Activated T-cell treated with anti-CD3 and anti-CD28 coated beads, Interleukin-2, amount 50 U/mL, for 72 hours (primary cell): ENCODE results near the gene SLC16A9. TPM values are rescaled to one million over a fixed set of nuclear protein-coding genes. Genes with fewer than 3 reads are reported as not detected.
"Not testable (repeated sequence)": the region's sequence is repeated elsewhere in the genome, so short reads cannot be mapped to it uniquely, and the experiment has no call there.

Experiments
- ATAC-seq, 2 donors: fragments of 150-1000 bp; cut with Tn5 transposase; replicated peaks in 1 of 2; 2 replicates each; pipeline ENCODE4 v1.10.0; 2021; ENCODE audit warnings: moderate library complexity in 2 of 2, mild to moderate bottlenecking in 1 of 2
- DNase-seq, 2 donors: peaks; one replicate each; pipeline ENCODE4 v3.0.0; 2021 to 2022; ENCODE audit warnings: mixed read lengths in 1 of 2
- H3K27ac Mint-ChIP-seq: one replicate; pipeline ENCODE4 v1.8.0; 2022; ENCODE audit warnings: mild to moderate bottlenecking, moderate library complexity, mixed read lengths
- H3K27me3 Mint-ChIP-seq: one replicate; pipeline ENCODE4 v1.8.0; 2022; ENCODE audit warnings: low read depth, mixed read lengths
- H3K36me3 Mint-ChIP-seq, 2 donors: one replicate each; pipeline ENCODE4 v1.8.0; 2022; ENCODE audit warnings: mixed read lengths in 2 of 2, mild to moderate bottlenecking in 1 of 2; ENCODE audit not compliant: insufficient read depth in 2 of 2
- H3K4me1 Mint-ChIP-seq: one replicate; pipeline ENCODE4 v1.8.0; 2022; ENCODE audit warnings: low read depth, mixed read lengths
- H3K4me3 Mint-ChIP-seq, 2 donors: one replicate each; pipeline ENCODE4 v1.8.0; 2022; ENCODE audit warnings: mild to moderate bottlenecking in 2 of 2, mixed read lengths in 2 of 2, moderate library complexity in 2 of 2
- H3K9me3 Mint-ChIP-seq, 2 donors: one replicate each; pipeline ENCODE4 v1.8.0; 2022; ENCODE audit warnings: mixed read lengths in 2 of 2
- total RNA-seq, 2 donors: library from RNA; stranded (reverse); gene quantifications; one replicate each; pipeline ENCODE4 v1.2.3, GENCODE V29; 2022

Gene SLC16A9, protein sequence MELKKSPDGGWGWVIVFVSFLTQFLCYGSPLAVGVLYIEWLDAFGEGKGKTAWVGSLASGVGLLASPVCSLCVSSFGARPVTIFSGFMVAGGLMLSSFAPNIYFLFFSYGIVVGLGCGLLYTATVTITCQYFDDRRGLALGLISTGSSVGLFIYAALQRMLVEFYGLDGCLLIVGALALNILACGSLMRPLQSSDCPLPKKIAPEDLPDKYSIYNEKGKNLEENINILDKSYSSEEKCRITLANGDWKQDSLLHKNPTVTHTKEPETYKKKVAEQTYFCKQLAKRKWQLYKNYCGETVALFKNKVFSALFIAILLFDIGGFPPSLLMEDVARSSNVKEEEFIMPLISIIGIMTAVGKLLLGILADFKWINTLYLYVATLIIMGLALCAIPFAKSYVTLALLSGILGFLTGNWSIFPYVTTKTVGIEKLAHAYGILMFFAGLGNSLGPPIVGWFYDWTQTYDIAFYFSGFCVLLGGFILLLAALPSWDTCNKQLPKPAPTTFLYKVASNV
- total RNA-seq = under 1 TPM; 0.14 to 0.19 TPM

DNA sequence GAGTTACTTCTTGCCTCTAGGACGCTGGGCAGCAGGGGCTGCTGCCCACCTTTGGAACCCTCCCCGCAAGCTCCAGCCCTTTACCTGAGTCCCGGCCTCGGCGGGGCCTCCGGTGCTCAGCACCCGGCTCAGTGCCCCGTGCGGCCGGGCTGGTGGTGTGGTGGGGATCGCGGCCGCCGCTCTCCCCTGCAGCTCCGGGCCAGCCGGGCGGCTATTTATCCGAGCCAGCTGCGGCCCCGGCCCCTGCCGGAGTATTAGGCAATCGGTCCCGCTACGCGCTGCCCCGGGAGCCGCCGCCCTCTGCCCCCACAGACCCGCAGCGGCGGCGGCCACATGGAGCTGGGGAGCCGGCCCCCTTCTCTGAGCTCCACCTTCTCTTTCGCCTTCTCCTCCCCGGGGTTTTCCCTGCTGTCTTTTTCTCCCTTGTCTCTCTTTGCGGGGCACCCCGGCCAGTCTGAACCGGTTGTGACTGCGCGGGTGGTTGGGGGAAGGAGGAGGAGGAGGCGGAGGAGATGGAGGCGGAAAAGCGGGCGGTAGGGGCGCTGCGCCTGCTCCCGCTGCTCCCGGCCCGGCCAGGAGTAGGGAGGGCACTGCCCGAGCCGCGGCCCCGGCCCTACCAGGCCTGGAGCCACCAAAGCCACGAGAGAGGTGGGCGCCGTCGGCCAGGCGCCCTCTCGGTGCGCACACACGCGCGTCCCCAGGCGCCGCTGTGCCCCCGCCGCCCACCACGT is at the start of gene SLC16A9:
Gene SLC16A9, minus strand, starts transcription at position 456 of the 731 bp plus-strand sequence. CDS start 25,559 bp downstream, outside the sequence.
- DNase-seq (peak; percentile 50 to 55), ATAC-seq (peak; percentile 82 to 84)
- Mint-ChIP-seq H3K27ac (no peak within 1 kb of the TSS), H3K4me3 (peak within 1 kb of the TSS; percentile 82 to 84), H3K27me3 (peaks cover 75% of the 10 kb centered on the region), H3K4me1 (no peaks in the 10 kb centered on the region), H3K36me3 (no peaks in the 10 kb centered on the region), H3K9me3 (no peaks in the 10 kb centered on the region)

DNA sequence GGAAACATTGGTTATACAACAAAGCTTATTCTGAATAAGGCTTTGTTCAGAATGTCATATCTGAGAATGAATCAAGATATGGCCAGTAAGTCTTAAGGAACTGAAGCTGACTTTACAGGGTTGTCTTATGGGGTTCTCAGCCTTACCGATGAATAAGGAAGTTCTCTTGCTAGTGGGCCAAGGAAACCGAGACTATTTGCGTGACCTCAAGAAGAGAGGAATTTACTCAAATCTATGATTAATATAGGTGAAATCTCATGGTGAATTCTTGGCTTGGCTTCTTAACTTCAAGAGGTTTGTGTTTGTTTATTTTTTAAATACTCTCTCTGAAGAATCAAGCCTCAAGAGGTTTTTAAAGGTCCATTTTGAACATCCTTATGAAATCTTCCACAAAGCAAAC is 48.3 kb upstream of the SLC16A9 start:
- Mint-ChIP-seq H3K36me3 (peaks cover 0 to 3% of the 10 kb centered on the region in 2 donors), H3K9me3 (peaks cover 0 to 3% of the 10 kb centered on the region in 2 donors), H3K27ac (no peak overlapping the region), H3K4me3 (no peak overlapping the region), H3K4me1 (no peaks in the 10 kb centered on the region), H3K27me3 (peaks cover 5% of the 10 kb centered on the region)
- ATAC-seq (no peak), DNase-seq (no peak)

DNA sequence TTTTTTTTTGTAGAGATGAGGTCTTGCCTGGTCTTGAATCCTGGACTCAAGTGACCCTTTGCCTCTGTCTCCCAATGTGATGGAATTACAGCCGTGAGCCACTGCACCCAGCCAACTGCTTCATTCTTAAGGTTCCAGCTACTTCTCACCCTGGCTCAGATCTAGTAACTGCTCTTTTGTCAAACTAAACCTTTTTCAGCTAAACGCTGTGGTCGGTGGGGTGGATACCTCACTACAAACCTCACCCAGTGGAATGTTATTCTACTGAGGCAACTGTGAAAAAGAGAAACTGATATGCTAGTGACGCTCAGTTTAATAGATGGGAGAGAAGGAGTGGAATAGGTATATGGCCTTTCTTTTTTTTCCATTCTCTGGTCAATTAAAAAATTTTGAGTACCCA is 45.3 kb upstream of the SLC16A9 start:
- Mint-ChIP-seq H3K36me3 (no peaks in the 10 kb centered on the region), H3K4me3 (no peak overlapping the region), H3K4me1 (no peaks in the 10 kb centered on the region), H3K27me3 (peaks cover 11% of the 10 kb centered on the region), H3K9me3 (no peaks in the 10 kb centered on the region), H3K27ac (no peak overlapping the region)
- DNase-seq (no peak), ATAC-seq (no peak)

DNA sequence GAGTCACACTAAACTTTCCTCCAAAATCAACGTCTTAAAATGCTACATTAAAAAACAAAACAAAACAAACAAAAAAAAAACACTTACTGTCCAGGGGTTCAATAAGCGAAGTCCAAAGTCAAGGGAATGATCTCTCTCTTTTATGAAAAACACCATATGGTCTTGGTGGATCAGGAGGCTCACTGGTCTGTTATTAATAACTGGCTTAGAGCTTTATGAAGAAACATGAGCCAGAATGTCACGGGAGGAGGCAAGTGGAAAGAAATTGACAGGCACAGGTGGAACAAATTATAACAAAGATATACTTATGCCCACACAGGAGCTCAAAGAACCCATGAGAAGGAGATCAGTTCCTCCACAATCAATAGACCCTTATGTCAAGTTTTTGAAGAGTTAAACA is 43.6 kb upstream of the SLC16A9 start, which contains the start of gene MRLN:
Gene MRLN, minus strand, starts transcription at position 189 of the 400 bp plus-strand sequence.
- no peaks in the 10 kb centered on the region for H3K4me1 Mint-ChIP-seq
- no peaks in the 10 kb centered on the region for H3K36me3 Mint-ChIP-seq
- no peak within 1 kb of the TSS for H3K27ac Mint-ChIP-seq
- H3K9me3 Mint-ChIP-seq = no peaks in the 10 kb centered on the region
- DNase-seq (no peak), ATAC-seq (no peak)
- H3K4me3 Mint-ChIP-seq = no peak within 1 kb of the TSS
- peaks cover 13% of the 10 kb centered on the region for H3K27me3 Mint-ChIP-seq

DNA sequence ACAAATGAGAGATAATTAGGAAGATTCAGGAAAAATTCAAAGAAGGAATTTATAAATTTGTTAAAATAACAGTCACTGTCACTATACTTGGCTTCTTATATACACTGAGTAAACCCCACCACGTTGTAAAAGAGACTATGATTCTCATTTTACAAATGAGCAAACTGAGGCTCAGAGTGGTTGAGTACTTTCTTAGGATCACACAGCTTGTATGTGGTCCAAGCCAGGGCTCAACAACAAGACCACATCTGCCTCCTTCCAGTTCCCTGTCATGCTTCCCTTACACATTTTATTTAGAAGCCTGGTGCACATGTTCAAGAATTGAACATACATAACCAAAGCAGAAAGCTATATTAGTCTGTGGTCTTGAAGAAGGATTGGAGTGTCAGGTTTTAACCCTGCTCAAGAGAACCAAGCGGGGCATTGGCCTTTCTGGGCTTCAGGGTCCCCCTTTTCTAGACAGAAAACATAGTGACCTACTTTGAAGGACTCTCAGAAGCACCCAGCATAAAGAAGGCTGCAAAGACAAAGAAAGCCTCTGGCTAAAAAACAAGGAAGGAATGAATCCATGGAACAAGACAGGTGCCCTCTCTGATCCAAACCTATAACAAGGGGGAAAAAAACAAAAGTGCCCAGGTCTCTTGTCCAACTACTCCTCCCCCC is 42.8 kb upstream of the SLC16A9 start:
- ATAC-seq (no peak), DNase-seq (no peak)
- Mint-ChIP-seq H3K27me3 (peaks cover 21% of the 10 kb centered on the region), H3K27ac (no peak overlapping the region), H3K4me3 (no peak overlapping the region), H3K36me3 (no peaks in the 10 kb centered on the region), H3K4me1 (no peaks in the 10 kb centered on the region), H3K9me3 (no peaks in the 10 kb centered on the region)

DNA sequence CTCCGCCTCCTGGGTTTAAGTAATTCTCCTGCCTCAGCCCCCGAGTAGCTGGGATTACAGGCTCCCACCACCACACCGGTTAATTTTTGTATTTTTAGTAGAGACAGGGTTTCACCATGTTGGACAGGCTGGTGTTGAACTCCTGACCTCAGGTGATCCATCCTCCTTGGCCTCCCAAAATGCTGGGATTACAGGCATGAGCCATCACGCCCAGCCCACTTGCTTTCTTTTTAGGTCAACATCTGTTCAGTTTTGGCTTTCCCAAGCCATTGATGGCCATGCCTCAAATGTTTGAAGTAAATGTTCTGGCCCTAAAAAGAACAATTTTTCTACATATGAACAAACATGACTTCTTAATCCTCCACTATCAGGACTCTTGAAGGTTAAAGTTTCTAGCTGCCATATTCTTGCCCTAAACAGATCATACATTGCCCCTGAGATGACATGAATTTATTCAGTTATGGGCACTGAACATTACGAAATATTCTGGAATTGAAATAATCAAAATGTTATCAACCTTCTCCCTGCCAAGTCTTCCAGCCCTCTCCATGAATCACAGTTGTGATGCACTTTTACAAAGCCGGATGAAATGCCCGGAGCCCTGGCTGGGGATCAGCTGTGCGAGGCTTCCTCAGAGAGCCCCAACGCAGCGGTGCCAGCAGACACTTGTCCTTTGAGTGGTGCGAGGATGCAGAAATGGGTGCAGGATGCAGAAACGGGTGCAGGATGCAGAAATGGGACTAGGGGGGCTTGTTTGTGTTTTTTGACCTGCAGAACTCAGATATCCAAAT is 40.7 kb upstream of the SLC16A9 start:
- Mint-ChIP-seq H3K27ac (no peak overlapping the region), H3K4me1 (no peaks in the 10 kb centered on the region), H3K9me3 (no peaks in the 10 kb centered on the region), H3K36me3 (no peaks in the 10 kb centered on the region), H3K27me3 (peaks cover 26% of the 10 kb centered on the region), H3K4me3 (no peak overlapping the region)
- ATAC-seq (no peak), DNase-seq (no peak)

DNA sequence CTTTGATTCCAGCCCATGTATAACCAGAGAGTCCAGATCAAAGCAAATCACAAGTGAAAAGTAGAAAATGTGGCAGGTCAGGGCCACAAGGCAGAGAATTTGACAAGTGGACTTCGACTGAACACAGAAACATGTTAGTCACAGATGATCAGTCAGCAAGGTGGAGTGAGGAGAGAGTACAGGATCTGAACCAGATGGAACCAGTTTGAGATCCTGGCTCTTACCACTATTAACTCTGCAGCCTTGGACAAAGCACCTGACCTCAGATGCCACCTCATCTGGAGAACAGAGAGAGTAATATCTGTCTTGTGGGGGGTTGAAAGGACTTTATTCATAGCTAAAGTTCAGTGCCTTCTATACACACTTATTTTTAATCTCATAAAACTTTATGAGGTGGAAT is 39.2 kb upstream of the SLC16A9 start:
- Mint-ChIP-seq H3K27ac (no peak overlapping the region), H3K4me1 (no peaks in the 10 kb centered on the region), H3K36me3 (no peaks in the 10 kb centered on the region), H3K9me3 (no peaks in the 10 kb centered on the region), H3K4me3 (no peak overlapping the region), H3K27me3 (peaks cover 26% of the 10 kb centered on the region)
- DNase-seq = no peak
- ATAC-seq = no peak

DNA sequence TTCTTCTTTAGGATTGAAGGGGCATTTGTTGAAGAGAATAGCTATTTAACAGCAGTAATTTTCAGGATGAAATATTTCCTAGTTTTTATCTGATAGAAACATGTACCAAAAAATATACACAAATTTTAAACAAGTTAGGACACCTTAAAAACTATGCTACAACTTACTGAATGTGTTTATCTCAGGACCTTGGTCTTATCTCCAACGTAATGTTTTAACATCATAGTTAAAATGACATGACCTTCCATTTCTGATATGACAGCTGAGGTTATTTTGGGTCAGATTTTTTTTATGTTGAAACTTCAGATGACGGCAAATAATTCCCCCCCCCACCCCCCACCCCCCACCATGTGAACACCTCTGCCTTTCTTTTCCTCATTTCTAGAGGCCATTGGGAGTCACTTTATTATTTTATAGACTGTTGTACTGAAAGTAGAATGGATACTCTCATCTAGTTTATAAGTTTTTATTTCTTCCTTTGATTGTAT is 35.6 kb upstream of the SLC16A9 start:
- no peaks in the 10 kb centered on the region for H3K36me3 Mint-ChIP-seq

DNA sequence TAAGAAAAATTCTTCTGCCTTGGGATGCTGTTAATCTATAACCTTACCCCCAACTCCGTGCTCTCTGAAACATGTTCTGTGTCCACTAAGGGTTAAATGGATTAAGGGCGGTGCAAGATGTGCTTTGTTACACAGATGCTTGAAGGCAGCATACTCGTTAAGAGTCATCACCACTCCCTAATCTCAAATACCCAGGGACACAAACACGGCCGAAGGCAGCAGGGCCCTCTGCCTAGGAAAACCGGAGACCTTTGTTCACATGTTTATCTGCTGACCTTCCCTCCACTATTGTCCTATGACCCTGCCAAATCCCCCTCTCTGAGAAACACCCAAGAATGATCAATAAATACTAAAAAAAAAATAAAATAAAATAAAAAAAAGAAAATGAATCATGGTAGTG is 35.1 kb upstream of the SLC16A9 start:
- H3K36me3 Mint-ChIP-seq, H3K27ac Mint-ChIP-seq, DNase-seq, H3K9me3 Mint-ChIP-seq, H3K4me3 Mint-ChIP-seq, ATAC-seq, H3K4me1 Mint-ChIP-seq: not testable (repeated sequence)
- peaks cover 15% of the 10 kb centered on the region for H3K27me3 Mint-ChIP-seq

More for the DNA sequence above, 35.6 kb upstream of the SLC16A9 start:
- Mint-ChIP-seq H3K9me3 (no peaks in the 10 kb centered on the region), H3K4me3 (no peak overlapping the region), H3K4me1 (no peaks in the 10 kb centered on the region), H3K27ac (no peak overlapping the region), H3K27me3 (peaks cover 15% of the 10 kb centered on the region)
- DNase-seq = no peak
- ATAC-seq = no peak

DNA sequence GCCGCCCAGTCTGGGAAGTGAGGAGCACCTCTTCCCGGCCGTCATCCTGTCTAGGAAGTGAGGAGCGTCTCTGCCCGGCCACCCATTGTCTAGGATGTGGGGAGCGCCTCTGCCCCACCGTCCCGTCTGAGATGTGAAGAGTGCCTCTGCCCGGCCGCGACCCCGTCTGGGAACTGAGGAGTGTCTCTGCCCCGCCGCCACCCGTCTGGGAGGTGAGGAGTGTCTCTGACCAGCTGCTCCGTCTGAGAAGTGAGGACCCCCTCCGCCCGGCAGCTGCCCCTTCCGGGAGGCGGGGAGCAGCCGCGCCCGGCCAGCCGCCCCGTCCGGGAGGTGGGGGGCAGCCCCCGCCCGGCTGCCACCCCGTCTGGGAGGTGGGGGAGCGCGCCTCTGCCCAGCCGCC is 34.5 kb upstream of the SLC16A9 start:
- H3K9me3 Mint-ChIP-seq, DNase-seq, H3K36me3 Mint-ChIP-seq, ATAC-seq, H3K4me3 Mint-ChIP-seq, H3K27ac Mint-ChIP-seq, H3K4me1 Mint-ChIP-seq: not testable (repeated sequence)
- H3K27me3 Mint-ChIP-seq = peaks cover 15% of the 10 kb centered on the region

DNA sequence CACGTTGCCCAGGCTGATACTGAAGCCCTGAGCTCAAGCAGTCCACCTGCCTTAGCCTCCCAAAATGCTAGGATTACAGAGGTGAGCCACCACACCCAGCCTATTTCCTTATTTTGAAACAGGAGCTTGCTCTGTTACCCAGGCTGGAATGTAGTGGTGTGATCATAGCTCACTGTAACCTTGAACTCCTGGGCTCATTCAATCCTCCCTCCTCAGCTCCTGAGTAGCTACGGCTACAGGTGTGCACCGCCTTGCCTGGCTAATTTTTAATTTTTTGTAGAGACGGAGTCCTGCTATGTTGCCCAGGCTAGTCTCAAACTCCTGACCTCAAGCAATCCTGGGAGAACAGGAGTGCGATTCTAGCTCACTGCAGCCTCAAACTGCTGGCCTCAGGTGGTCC is 31.9 kb upstream of the SLC16A9 start:
- no peak for ATAC-seq

DNA sequence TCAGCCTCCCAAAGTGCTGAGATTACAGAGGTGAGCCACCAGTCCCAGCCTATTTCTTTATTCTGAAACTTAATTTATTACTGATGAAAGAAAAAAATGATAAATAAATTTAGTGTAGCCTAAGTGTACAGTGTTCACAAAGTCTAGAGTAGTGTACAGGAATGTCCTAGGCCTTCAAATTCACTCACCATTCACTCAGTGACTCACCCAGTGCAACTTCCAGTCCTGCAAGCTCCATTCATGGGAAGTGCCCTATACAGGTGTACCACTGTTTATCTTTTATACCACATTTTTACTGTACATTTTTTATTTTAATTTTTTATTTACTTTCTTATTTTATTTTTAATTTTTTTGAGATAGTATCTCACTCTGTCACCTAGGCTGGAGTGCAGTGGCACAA is 31.4 kb upstream of the SLC16A9 start:
- Mint-ChIP-seq H3K27ac (no peak overlapping the region), H3K27me3 (peaks cover 7% of the 10 kb centered on the region), H3K9me3 (no peaks in the 10 kb centered on the region), H3K36me3 (no peaks in the 10 kb centered on the region), H3K4me3 (no peak overlapping the region), H3K4me1 (no peaks in the 10 kb centered on the region)
- DNase-seq (no peak), ATAC-seq (no peak)

More for the DNA sequence above, 31.9 kb upstream of the SLC16A9 start:
- H3K27me3 Mint-ChIP-seq = peaks cover 7% of the 10 kb centered on the region
- no peaks in the 10 kb centered on the region for H3K4me1 Mint-ChIP-seq
- H3K9me3 Mint-ChIP-seq = no peaks in the 10 kb centered on the region
- no peak overlapping the region for H3K4me3 Mint-ChIP-seq
- no peak for DNase-seq
- H3K27ac Mint-ChIP-seq = no peak overlapping the region
- no peaks in the 10 kb centered on the region for H3K36me3 Mint-ChIP-seq
